ENCODE measurements around the gene RANGAP1. TPM values are rescaled to one million over a fixed set of nuclear protein-coding genes. Genes with fewer than 3 reads are reported as not detected.

RANGAP1 gene
- total RNA-seq, 1 experiment from 2014 or later, result 60.7 TPM

- in situ Hi-C loops (cut with HindIII; ENCODE audit: low pct_unique_long_range_greater_than_20kb, low sequenced_read_pairs), result no loop called here
- no peak for DNase-seq (ENCODE audit: low read depth, low spot score)
Observed at GRCh38 chr22:41222846-41223507, 63.0 kb downstream of the RANGAP1 start.

- in situ Hi-C loops (cut with HindIII; ENCODE audit: low pct_unique_long_range_greater_than_20kb, low sequenced_read_pairs), result no loop called here
Observed at GRCh38 chr22:41217553-41218157, 68.3 kb downstream of the RANGAP1 start.

GRCh38 chr22:41216984-41217383, 69.0 kb downstream of the RANGAP1 start:
- peak; percentile 37 for DNase-seq (ENCODE audit: low read depth, low spot score)
- in situ Hi-C loops (cut with HindIII; ENCODE audit: low pct_unique_long_range_greater_than_20kb, low sequenced_read_pairs), result no loop called here

More at GRCh38 chr22:41217553-41218157, 68.3 kb downstream of the RANGAP1 start:
- peak; percentile 94 for DNase-seq (ENCODE audit: low read depth, low spot score)

- in situ Hi-C loops (cut with HindIII; ENCODE audit: low pct_unique_long_range_greater_than_20kb, low sequenced_read_pairs), result no loop called here
- no peak for DNase-seq (ENCODE audit: low read depth, low spot score)
Observed at GRCh38 chr22:41215926-41216325, 70.1 kb downstream of the RANGAP1 start.

GRCh38 chr22:41215409-41215808, 70.6 kb downstream of the RANGAP1 start:
- in situ Hi-C loops (cut with HindIII; ENCODE audit: low pct_unique_long_range_greater_than_20kb, low sequenced_read_pairs), result no loop called here
- no peak for DNase-seq (ENCODE audit: low read depth, low spot score)

GRCh38 chr22:41206719-41207118, 79.3 kb downstream of the RANGAP1 start:
- in situ Hi-C loops (cut with HindIII; ENCODE audit: low pct_unique_long_range_greater_than_20kb, low sequenced_read_pairs), result no loop called here
- no peak for DNase-seq (ENCODE audit: low read depth, low spot score)

- in situ Hi-C loops (cut with HindIII; ENCODE audit: low pct_unique_long_range_greater_than_20kb, low sequenced_read_pairs), result no loop called here
- DNase-seq (ENCODE audit: low read depth, low spot score), result peak; percentile 99
Observed at GRCh38 chr22:41204992-41205900, 80.7 kb downstream of the RANGAP1 start, which contains the start of gene L3MBTL2. Gene L3MBTL2, plus strand, starts transcription at chr22:41205312. Its CDS starts 51 bp downstream, at chr22:41205363.

GRCh38 chr22:41204066-41204465, 81.9 kb downstream of the RANGAP1 start:
- in situ Hi-C loops (cut with HindIII; ENCODE audit: low pct_unique_long_range_greater_than_20kb, low sequenced_read_pairs), result no loop called here
- DNase-seq (ENCODE audit: low read depth, low spot score), result no peak

GRCh38 chr22:41203118-41203517, 82.9 kb downstream of the RANGAP1 start:
- in situ Hi-C loops (cut with HindIII; ENCODE audit: low pct_unique_long_range_greater_than_20kb, low sequenced_read_pairs), result no loop called here

GRCh38 chr22:41201141-41201540, 84.8 kb downstream of the RANGAP1 start:
- in situ Hi-C loops (cut with HindIII; ENCODE audit: low pct_unique_long_range_greater_than_20kb, low sequenced_read_pairs), result no loop called here
- DNase-seq (ENCODE audit: low read depth, low spot score), result no peak

More at GRCh38 chr22:41203118-41203517, 82.9 kb downstream of the RANGAP1 start:
- DNase-seq (ENCODE audit: low read depth, low spot score), result no peak

- peak; percentile 67 for DNase-seq (ENCODE audit: low read depth, low spot score)
- in situ Hi-C loops (cut with HindIII; ENCODE audit: low pct_unique_long_range_greater_than_20kb, low sequenced_read_pairs), result no loop called here
Observed at GRCh38 chr22:41198027-41198580, 87.9 kb downstream of the RANGAP1 start.

GRCh38 chr22:41197038-41197972, 88.7 kb downstream of the RANGAP1 start:
- in situ Hi-C loops (cut with HindIII; ENCODE audit: low pct_unique_long_range_greater_than_20kb, low sequenced_read_pairs), result no loop called here
- DNase-seq (ENCODE audit: low read depth, low spot score), result peak; percentile 79

Small RNA genes within 50 kb of the gene (small RNA-seq; reads per million reads assigned to genes)
- 0 reads per million in 2 experiments for gene MIR6889

Other genes with a start within 250 kb of the RANGAP1 start
- gene EP300, start 193.6 kb downstream of the RANGAP1 start, total RNA-seq (2014; rRNA removed; shearing (Covaris generic)), result 29.0 and 33.4 TPM in 2 replicates
- 29.4 and 29.9 TPM in 2 replicates for gene L3MBTL2, start 80.9 kb downstream of the RANGAP1 start, total RNA-seq (2014; rRNA removed; shearing (Covaris generic))
- gene CHADL, start 45.3 kb downstream of the RANGAP1 start, total RNA-seq (2014; rRNA removed; shearing (Covaris generic)), result 0.13 and 0.56 TPM in 2 replicates
- 55.1 and 55.8 TPM in 2 replicates for gene ZC3H7B, start 15.3 kb upstream of the RANGAP1 start, total RNA-seq (2014; rRNA removed; shearing (Covaris generic))
- gene TEF, start 95.8 kb upstream of the RANGAP1 start, total RNA-seq (2014; rRNA removed; shearing (Covaris generic)), result 4.9 and 6.9 TPM in 2 replicates
- gene TOB2, start 160.6 kb upstream of the RANGAP1 start, total RNA-seq (2014; rRNA removed; shearing (Covaris generic)), result 19.9 and 23.4 TPM in 2 replicates
- 116 and 124 TPM in 2 replicates for gene PHF5A, start 182.5 kb upstream of the RANGAP1 start, total RNA-seq (2014; rRNA removed; shearing (Covaris generic))
- gene ACO2, start 182.9 kb upstream of the RANGAP1 start, total RNA-seq (2014; rRNA removed; shearing (Covaris generic)), result 128 and 133 TPM in 2 replicates